HG03159 (cell line): Measurements from ENCODE around the gene EMC6.
"Not testable (repeated sequence)": the region's sequence is repeated elsewhere in the genome, so short reads cannot be mapped to it uniquely, and the experiment has no call there.

Experiments used
- ATAC-seq: cut with Tn5 transposase; IDR thresholded peaks from one replicate; pipeline ENCODE4 v1.9.1; 2021; ENCODE audit warnings: mild to moderate bottlenecking, moderate library complexity; ENCODE audit not compliant: unreplicated experiment

EMC6 gene

DNA sequence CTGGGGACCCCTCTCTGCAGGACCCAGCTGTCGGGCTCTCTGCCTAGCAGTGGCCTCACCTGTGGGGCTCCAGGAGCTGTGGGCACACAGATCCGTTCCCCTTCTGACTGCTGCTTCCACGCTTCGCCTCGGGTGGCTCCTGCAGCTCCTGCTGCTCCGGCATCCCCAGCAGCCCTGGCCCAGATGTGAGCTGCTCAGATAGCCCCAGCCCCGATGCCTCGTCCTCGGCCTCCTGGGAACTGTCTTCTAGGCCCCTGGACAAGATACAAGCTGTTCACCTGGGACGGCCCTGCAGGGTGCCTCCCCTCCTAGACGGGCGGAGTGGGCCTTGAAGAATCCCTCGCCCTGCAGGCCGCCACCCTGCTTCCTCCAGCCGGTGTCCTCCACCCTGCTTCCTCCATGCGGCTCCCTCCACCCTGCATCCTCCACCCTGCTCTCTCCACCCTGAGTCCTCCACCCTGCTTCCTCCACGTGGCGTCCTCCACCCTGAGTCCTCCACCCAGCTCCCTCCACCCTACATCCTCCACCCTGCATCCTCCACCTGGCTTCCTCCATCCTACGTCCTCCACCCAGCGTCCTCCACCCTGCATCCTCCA lies 11.0 kb downstream of the EMC6 start:
- no peak for ATAC-seq

DNA sequence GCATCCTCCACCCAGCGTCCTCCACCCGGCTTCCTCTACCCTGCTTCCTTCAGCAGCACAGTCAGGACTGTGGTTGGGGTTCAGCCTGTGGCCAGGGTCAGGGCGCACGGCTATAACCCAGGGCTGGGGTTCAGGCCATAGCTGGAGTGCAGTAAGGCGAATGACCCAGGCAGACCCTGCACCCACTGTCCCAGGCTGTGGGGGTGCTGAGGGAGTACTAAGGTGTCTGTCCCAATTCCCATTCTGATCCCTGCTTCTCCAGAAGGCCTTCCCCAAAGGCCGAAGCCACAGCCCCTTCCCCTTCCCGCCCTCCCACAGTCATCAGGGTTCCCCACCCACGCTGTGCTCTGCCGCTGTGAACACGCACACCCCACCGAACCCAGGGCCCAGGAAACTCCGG lies 12.4 kb downstream of the EMC6 start:
- no peak for ATAC-seq

DNA sequence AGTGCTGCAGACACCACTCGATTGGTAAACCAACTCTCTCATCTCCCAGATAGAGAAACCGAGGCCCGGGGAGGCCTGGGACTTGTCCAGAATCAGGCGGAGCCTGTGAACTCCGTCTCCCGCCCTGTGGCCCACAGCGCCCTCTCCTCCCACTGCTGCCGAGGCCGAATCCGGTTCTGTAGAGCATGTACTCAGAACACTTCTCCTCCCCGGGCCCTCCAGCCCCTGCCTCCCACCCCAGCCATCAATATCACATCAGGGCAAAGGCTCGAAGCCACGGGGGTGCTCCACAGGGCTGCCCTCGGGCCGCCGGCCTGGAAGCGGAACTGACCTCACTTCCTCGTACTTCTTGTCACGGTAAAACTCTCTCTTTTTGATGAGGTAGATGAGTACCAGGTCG lies 13.0 kb downstream of the EMC6 start:
- no peak for ATAC-seq

DNA sequence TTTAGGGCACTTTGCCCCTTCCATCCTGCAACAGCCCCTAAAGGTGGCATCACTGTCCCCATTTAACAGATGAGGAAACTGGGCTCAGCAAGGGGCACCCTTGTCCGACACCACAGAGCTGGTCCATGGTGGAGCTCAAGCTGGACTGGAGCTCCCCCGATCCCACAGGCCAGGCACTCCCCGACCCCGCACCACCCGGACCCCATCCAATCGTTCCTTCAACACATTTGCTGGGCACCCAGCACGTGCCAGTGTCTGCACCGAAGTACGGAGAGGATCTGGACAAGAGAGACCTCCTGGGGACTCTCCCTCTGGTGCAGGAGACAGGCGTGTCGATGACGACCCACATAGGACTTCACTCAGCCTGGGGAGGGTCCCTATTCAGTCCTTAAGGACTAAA lies 13.4 kb downstream of the EMC6 start:
- ATAC-seq: no peak

DNA sequence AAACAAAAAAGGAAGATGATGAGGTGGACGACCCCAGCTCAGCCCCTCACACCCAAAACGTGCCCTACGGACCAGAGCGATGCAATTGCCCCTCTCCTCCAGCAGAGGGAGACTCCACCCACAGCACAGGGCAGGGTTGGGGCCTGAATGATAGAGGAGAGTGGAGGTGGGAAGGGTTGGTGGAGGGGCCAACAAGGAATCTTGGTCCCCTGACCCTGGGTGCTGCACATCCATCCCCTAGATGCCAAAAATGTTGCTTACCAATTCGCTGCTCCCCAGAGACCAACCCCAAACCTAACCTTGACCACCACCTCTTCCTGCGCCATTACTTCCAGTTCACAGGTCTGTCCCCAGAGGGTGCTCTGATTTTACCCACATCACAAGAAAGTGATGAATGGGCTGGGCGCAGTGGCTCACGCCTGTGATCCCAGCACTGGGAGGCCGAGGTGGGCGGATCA lies 14.5 kb downstream of the EMC6 start:
- no peak for ATAC-seq

DNA sequence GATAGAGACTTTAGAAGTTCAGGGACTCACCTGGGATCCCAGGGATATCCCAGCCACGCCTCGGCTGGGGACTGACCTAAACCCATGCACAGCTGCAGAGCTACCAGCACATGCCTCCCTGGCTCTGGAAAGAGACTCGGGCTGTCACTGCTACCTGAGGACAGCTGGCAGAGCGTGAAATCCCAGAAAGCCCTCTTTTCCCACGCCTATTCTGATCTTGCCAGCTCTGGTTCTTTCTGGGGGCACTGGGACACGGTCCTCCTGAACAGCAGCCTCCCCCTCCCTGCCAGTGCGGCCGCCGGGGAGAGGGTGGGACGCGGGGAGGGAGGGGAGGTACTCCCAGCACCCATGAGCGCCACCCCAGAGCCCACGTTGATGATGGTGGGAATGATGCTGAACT lies 16.6 kb downstream of the EMC6 start:
- ATAC-seq: no peak

DNA sequence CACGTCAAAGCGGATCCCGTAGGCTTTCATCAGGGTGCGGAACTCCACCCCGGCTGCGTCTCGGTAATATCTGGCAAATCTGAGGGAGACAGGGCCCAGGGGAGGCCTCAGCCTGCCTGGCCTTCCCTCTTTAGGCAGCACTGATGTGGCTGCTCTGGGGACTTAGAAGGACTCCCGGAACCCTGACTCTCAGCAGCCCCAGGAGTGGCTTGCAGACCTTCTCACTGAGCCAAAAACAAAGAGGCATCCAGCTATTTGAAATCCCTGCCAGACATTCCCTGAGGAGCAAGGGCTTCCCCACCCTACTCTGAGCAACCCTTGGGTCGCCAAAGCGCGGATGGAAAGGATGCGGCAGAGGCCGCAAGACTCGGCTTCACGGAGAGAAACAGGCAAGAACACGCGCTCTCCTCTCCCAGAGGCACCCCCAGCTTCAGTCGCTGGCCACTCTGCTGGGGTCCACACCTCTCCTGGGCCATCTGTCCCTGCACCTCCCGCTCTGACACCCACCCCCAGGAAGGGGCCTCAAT lies 19.5 kb downstream of the EMC6 start:
- ATAC-seq: no peak

DNA sequence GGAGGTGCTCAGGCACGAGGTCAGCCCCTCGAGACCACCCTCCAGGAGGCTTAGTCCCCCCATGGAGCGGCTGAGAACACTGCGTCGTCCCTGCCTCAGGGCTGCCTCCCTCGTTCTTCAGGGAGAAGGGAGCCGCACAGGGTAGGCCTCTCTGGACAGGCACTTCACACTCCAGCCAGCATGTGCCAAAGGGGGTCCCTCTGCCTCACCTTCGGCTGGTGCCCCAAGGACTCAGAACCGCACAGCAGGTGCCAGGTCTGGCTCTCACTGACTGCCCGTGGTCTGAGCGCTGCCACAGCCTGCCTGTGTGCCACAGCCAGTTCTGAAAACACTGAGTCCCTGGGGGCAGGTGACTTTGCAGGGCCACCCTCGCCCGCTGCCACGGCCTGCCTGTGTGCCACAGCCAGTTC lies 20.2 kb downstream of the EMC6 start:
- no peak for ATAC-seq

DNA sequence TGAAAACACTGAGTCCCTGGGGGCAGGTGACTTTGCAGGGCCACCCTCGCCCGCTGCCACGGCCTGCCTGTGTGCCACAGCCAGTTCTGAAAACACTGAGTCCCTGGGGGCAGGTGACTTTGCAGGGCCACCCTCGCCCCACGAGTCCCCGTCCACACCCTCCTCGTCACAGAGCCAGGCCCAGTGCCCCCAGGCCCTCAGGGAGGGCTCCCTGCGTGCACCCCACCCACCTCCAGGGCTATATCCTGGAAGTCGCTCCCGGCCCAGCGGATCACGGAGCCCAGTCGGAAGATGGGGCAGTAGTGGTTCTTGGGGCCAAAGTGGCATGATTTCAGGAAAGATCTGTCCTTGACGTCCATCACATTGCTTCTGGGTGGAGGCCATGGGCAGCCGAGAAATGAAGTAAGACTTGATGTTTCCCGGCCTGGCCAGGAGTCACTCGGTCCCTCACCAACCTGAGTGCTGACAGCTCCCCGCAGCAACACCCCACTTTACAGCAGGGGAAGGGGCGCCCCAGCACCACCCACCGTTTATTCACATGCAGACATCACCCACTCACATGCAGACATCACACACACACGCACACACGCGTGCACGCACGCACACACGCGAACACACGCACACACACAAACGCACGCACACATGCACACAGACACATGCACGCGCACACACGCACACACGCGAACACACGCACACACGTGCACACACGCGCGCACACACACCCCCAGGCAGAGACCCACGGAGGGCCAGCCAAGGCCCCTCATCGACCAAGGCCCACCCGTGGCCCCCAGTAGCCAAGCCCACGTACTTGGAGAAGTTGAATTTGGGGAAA lies 20.9 kb downstream of the EMC6 start:
- ATAC-seq: no peak

DNA sequence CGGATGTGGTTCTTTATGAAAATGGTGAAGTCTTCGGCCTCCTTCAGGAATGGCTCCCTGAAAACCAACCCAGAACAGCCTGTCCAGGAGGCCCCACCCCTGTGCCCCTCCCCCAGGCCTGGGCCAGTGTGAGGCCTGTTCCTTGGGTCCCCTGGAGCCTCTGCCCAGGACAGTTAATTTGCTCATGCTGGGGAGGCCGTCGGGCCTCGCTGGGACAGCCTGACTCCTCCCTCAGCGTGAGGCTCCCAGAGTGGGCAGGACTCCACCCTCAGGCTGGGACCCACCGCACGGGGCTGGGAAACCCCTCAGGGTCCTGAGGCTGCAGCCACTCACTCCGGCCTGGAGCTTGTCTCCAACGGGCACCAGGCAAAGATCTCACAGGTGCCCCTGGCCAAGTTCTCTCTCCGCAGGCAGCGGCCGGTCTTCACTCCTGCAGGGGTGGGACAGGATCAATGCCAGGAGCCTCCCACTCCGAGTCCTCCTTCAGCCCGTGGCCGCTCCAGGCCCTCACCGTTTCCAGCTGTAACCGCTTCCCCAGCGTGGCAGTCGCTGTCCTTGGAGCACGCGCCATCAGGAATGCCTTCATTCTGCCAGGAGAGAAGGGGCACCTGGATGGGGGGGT lies 21.6 kb downstream of the EMC6 start:
- no peak for ATAC-seq

DNA sequence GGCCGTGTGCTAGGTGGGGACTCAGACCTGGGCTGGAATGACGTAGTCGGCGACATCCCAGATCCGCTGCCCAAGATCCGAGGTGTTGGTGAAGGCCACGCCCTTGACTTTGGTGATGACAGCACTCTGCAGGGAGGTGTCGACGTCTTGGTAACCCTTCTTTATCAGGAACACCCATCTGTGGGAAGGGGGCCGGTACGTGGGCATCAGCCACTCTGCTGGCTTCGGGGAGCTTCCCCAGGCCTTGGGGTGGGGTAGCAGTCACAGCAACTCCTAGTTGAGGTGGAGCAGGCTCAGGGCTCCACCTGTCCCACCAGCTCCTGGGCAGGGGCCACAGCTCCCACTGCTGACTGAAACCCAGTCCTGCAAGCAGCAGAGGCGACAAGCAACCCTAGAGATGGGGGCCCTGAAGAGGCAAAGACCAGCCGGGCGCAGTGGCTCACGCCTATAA lies 23.0 kb downstream of the EMC6 start:
- no peak for ATAC-seq

DNA sequence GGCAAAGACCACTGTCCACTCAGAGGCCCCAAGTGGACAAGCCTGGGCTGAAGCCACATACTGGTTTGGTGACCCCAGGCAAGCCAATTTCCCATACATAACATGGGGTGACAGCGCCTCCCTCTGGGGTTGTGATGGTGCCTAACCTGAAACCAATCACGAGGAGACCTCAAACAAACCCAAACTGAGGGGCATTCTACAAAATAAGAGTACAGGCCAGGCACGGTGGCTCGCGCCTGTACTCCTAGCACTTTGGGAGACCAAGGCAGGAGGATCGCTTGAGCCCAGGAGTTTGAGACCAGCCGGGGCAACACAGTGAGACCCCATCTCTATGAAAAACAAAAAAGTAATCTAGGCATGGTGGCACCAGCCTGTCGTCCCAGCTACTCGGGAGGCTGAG lies 23.7 kb downstream of the EMC6 start:
- ATAC-seq: no peak

DNA sequence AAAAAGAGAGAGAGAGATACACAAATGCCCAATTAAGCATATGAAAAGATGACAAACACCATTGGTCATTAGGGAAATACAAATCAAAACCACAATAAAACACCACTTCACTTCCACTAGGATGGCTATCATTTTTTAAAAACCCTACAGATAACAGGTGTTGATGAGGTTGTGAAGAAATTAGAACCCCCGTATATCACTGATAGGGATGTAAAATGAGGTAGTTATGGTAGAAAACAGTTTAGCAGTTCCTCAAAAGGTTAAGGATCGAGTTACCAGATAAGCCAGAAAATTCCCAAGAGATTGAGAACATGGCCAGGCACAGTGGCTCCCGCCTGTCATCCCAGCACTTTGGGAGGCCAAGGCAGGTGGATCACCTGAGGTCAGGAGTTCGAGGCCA lies 24.5 kb downstream of the EMC6 start:
- no peak for ATAC-seq

DNA sequence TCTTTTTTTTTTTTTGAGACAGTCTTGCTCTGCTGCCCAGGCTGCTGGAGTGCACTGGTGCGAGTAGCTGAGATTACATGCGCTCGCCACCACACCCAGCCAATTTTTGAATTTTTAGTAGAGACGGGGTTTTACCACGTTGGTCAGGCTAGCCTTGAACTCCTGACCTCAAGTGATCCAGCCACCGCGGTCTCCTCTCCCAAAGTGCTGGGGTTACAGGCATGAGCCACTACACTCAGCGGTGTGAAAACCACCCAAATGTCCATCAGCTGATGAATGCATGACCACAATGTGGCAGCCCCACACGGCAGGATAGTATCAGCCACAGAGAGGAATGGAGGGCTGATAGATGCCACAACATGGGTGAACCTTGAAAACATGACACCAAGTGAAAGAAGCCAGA lies 25.2 kb downstream of the EMC6 start:
- ATAC-seq: peak; percentile 64

DNA sequence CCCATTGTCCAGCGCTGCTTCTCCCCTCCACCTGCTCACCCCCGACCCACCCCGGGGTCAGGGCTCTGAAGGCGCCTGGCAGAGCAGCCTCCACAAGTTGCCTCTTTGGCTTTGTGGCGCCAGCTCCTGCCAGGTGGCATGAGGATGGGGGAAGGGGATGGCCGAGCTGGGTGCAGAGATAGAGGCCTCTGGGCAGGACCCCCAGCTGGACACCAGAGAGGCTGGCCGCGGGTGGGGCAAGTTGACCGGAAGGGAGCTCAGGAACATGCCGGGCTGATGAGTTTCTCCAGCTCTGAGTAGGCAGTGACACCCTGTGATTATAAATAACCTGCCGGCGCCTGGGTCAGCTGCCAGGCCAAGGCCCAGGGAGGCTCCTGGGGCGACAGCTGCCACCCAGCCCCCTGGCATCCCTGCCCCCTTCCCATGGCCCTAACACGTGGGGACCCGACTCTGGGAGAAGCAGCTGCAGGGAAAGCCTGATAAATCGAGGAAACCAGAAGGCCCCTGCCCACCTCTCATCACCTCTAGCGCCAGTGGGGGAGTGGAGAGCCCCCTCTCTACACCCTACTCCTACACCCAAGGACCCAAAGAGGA lies 26.6 kb downstream of the EMC6 start:
- no peak for ATAC-seq

DNA sequence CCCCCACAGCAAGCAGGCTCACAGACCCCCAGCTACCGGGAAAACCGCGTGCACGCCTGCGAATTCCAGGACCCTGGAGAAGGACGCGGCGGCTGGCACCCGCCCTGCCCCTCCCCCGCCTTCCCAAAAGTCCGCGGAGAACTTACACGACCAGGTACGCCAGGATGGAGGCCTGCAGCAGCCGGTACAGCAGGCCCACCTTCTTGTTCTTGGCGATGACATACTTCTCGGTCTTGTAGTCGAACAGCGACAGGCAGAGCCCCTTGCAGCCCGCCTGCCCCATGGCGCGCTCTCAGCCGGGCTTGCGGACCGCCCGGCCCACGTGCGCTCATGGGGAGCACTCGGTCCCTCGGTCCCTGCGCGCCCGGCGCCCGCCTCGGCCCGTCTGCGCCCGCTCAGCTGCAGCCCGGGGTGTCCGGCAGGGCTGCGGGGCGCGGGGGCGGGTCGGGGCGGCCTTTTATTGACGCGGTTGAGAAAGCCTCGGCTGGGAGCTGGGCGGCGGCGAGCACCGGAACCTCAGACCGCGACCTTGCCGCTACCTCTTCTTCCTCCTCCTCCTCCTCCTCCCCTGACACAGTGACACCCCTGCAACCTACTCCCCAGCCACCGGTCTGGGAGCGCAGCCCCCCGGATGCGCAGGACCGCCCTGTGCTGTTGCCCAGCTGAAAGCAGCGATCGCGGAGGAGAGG lies 27.3 kb downstream of the EMC6 start, which contains the start of gene P2RX5:
Gene P2RX5, minus strand, starts transcription at position 433 of the 689 bp plus-strand sequence. Its CDS starts 150 bp downstream, at position 283.
- ATAC-seq: no peak

DNA sequence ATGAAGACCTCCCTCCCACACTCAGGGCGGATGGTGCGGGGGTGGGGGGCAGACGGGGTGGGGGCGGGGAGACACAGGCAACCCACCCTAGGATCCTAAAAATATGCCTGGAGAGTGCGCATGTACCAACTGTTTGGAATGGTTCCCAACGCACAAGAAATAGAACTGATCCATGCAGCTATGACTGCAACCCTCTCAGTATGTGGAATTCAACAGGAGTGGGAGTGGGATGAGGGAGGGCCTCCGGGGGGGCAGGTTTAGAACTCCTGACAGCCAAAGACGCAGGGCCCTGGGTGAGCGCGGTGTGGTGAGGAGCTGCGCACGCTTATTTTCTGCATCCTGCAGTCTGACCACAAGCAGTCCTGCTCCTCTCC lies 28.5 kb downstream of the EMC6 start:
- no peak for ATAC-seq

DNA sequence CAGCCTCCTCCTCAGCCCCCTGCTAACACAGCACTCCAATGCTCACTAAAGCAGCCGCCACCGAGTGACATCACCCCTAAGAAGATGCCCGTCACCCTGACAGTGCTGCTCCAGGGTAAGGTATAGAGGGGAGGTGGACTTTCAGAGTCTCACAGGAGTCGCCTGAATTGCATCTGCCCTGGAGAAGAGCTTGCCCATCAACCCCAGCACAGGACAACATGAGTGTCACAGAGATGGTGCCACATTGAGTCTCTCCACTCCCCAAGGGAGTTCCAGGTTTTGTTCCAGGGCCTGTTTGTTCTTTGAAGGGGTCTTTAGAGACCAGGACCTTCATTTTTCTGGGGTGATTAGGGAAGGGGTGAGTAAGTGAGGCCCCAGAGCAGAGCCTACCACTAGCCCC lies 29.5 kb downstream of the EMC6 start:
- ATAC-seq: no peak

DNA sequence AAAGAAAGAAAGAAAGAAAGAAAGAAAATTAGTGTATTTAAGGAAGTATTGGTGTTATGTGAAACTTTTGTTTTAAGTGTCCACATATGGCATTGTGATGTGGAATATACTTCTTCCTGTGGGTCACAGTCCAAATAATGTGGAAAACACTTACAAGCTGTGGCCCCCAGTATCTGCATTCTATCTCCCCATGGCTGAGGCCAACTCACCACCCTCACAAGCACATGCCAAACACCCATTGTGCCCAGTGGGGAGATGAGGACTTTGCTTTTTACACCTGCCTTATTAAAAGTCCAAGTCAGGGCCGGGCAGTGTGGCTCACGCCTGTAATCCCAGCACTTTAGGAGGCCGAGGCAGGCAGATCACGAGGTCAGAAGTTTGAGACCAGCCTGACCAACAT lies 31.3 kb downstream of the EMC6 start:
- no peak for ATAC-seq

DNA sequence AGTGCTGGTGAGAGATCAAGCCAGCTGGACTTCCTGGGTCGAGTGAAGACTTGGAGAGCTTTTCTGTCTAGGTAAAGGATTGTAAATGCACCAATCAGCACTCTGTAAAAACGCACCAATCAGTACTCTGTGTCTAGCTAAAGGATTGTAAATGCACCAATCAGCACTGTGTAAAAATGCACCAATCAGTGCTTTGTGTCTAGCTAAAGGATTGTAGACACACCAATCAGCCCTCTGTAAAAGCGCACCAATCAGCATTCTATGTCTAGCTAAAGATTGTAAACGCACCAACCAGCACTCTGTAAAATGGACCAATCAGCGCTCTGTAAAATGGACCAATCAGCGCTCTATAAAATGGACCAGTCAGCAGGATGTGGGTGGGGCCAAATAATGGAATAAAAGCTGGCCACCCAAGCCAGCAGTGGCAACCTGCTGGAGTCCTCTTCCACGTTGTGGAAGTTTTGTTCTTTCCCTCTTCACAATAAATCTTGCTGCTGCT lies 33.5 kb downstream of the EMC6 start:
- ATAC-seq: not testable (repeated sequence)
